GM21390 (cell line): ENCODE measurements around the gene YIPF5.

Experiments used
- ATAC-seq: cut with Tn5 transposase; IDR thresholded peaks from one replicate; pipeline ENCODE4 v1.9.1; 2021; ENCODE audit not compliant: unreplicated experiment

Gene YIPF5

DNA sequence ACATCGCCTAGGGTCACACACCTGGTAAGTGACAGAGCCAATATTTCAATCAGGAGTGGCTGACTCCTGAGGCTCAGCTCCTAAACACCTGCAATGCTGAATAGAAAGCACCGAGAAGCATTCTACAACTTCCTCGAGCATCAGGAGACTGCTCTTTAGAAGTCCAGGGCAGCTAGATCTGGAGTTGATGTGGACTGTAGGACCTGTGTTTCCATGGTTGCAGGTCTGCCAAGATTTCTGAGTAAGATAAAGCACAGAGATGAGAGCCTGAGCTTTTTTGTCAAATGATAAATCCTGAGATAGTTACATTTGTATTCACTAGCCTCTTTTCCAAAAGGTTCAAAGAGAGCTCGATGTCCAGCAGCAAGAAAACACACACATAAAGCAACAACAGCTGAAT is 43.8 kb downstream of the YIPF5 start:
- no peak for ATAC-seq

DNA sequence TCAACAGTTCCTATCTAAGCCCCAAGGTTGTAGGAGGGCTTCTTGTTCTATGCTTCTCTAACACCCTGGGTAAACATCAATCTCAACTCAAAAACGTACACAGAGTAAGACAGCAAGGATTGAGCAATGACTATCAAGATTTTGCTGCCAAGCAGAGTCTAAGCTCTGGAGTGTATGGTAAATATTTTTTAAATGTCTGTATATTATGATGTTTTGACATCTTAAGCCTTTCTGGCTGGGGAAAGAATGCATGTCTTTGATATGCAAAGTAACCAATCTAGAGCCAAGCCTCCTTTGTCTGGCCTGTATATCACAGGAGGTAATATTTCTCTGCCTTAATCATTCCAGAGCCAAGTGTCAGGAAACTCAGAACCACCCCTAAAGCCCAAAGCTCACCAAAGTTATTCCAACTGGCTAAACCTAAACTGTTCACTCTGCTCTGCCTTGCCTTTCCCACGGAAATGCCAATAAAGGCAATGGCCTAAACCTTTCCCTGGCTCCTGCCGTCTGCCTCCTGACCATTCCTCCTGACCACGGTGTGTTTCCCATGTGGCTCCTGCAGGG is 45.2 kb downstream of the YIPF5 start:
- no peak for ATAC-seq

DNA sequence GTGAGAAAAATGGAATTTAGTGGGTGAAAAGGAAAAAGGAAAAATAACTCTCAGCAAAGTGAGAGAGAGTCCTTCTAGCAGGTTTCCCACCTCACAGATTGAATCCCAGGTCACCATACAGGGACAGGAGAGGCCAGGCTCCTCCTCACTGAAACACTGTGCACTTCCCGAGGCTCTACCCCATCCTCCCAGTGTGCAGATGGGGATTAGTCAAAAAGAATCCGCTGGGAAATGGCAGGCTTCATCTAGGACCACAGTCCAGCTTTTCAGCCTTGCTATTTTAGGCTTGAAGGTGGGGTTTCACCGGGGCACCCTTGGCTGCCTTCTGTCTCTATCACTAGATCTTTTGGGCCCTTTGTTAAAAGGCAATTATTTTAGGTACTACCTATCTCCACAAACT is 47.8 kb downstream of the YIPF5 start:
- ATAC-seq = no peak

DNA sequence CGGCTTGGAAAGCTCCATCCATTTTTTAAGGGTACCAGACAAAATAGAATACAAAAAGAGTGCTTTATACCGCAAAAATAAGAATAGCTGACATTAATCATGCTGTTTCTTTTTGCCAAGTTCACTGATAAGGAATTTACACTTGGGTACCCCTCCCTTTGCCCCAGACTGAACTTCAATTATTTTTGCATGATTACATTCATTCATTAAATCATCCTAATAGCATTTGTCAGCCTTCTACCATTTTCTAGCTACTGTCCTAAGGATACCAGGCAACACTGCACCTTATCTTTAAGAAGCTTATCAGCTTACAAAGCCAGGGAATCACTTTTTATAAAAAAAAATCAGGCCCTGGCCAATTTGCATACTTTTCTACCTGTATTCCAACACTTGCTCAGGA is 48.4 kb downstream of the YIPF5 start:
- no peak for ATAC-seq

DNA sequence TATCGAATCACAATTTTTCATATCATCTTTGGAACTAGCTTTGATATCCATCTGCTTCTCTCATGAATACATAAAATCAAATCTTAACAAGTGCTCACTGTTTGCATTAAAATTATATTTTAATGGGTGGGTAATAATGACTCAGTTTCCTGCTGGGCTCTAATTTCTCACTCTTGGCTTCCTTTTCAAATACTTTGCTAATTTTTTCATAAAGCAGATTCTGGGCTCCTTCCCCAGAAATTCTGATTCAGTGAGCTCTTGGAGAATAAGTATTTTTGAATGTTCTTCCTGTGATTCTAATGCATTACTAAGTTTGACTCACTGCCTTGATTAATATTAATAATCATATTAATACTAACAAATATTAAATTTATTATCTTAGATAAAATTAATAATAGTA is 48.9 kb downstream of the YIPF5 start:
- ATAC-seq = no peak

DNA sequence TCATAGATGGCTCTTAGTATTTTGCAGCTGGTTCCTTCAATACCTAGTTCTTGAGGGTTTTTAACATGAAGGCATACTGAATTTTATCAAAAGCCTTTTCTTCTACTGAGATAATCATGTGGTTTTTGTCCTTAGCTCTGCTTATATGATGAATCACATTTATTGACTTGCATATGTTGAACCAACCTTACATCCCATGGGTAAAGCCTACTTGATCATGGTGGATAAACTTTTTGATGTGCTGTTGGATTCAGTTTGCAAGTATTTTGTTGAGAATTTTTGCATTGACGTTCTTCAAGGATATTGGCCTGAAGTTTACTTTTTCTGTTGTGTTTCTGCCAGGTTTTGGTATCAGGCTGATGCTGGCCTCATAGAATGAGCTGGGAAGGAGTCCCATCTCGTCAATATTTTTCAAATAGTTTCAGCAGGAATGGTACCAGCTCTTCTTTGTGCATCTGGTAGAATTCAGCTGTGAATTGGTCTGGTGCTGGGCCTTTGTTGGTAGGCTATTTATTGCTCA is 49.7 kb downstream of the YIPF5 start:
- ATAC-seq = no peak

DNA sequence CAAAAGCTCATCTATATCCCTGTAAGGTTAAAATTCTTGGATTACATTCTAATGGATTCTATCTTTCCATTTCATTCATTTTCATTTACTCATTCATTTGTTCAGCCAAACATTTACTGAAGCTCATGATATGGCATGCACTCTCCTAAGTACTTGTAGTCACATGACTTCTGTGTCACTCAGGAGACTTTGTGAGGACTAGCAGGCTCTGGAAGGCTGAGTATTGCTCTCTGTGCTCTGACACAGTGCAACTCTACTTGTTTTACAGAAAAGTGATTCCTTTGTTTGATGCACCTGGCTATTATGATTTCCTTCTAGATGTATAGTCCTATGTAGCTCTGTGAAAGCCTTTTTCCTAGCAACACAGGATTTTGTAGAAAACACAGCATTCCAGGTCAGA is 53.0 kb downstream of the YIPF5 start:
- ATAC-seq = no peak

DNA sequence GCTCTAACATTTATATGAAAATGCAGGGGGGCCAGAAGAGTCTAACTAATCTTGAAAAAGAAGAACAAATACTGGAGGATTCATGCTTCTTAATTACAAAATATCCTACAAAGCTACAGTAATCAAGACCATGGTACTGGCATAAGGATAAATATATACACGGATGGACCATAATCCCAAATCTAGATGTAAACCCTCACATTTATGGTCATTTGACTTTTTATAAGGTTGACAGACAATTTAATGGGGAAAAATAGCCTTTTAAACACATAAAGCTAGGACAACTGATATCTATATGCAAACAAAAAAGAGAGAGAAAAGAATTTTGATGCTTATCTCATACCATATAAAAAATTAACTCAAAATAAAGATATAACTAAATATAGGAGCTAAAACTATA is 55.9 kb downstream of the YIPF5 start:
- ATAC-seq = no peak
